ENCODE measurements around the gene MID1.

- no peak for TF ChIP-seq YY1 (IDR thresholded peaks at IDR 0.05; ENCODE audit: insufficient read depth, insufficient read length)
- TF ChIP-seq ZNF274 (IDR thresholded peaks at IDR 0.05; ENCODE audit: low read depth, low read length): no peak
- TF ChIP-seq SUZ12 (IDR thresholded peaks at IDR 0.05; ENCODE audit: extremely low read depth, insufficient read depth, insufficient read length): no peak
Measured at GRCh38 chrX:10538831-10539230, 81.6 kb downstream of the MID1 start.

Measured in NT2/D1 (cell line).